ENCODE results near the gene MYORG. TPM values are rescaled to one million over a fixed set of nuclear protein-coding genes. Genes with fewer than 3 reads are reported as not detected.
A peak's percentile ranks its signal among the peaks of the same experiment; 100 is the strongest.

MYORG gene
- total RNA-seq, 1 donor from 2014 or later: 6.3 TPM

DNA sequence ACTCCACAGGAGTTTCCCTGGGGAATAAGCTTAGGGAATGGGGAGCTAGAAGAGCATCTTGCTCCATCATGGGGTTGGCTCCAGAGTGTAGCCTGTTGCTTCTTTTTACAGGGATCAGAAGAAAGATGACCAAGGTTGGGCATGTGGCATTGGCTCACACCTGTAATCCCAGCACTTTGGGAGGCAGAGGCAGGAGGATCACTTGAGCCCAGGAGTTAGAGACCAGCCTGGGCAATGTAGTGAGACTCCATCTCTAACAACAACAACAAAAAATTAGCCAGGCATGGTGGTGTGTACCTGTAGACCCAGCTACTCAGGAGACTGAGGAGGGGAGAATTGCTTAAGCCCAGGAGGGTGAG lies 28.9 kb downstream of the MYORG start:
- TF ChIP-seq, protein P1, sequence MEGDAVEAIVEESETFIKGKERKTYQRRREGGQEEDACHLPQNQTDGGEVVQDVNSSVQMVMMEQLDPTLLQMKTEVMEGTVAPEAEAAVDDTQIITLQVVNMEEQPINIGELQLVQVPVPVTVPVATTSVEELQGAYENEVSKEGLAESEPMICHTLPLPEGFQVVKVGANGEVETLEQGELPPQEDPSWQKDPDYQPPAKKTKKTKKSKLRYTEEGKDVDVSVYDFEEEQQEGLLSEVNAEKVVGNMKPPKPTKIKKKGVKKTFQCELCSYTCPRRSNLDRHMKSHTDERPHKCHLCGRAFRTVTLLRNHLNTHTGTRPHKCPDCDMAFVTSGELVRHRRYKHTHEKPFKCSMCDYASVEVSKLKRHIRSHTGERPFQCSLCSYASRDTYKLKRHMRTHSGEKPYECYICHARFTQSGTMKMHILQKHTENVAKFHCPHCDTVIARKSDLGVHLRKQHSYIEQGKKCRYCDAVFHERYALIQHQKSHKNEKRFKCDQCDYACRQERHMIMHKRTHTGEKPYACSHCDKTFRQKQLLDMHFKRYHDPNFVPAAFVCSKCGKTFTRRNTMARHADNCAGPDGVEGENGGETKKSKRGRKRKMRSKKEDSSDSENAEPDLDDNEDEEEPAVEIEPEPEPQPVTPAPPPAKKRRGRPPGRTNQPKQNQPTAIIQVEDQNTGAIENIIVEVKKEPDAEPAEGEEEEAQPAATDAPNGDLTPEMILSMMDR (IDR thresholded peaks at IDR 0.05; ENCODE audit: borderline replicate concordance): no peak
- peaks cover 31% of the 10 kb centered on the region for H3K4me1 ChIP-seq
- intact Hi-C loops (cut with micrococcal nuclease): no loop called here
- H3K27ac ChIP-seq (replicated peaks): no peak overlapping the region
- H3K9me3 ChIP-seq (replicated peaks): no peaks in the 10 kb centered on the region
- H3K36me3 ChIP-seq: peaks cover 10% of the 10 kb centered on the region
- DNase-seq: no peak
- no peak overlapping the region for H3K4me3 ChIP-seq
- no peaks in the 10 kb centered on the region for H3K27me3 ChIP-seq (ENCODE audit: low read depth)

DNA sequence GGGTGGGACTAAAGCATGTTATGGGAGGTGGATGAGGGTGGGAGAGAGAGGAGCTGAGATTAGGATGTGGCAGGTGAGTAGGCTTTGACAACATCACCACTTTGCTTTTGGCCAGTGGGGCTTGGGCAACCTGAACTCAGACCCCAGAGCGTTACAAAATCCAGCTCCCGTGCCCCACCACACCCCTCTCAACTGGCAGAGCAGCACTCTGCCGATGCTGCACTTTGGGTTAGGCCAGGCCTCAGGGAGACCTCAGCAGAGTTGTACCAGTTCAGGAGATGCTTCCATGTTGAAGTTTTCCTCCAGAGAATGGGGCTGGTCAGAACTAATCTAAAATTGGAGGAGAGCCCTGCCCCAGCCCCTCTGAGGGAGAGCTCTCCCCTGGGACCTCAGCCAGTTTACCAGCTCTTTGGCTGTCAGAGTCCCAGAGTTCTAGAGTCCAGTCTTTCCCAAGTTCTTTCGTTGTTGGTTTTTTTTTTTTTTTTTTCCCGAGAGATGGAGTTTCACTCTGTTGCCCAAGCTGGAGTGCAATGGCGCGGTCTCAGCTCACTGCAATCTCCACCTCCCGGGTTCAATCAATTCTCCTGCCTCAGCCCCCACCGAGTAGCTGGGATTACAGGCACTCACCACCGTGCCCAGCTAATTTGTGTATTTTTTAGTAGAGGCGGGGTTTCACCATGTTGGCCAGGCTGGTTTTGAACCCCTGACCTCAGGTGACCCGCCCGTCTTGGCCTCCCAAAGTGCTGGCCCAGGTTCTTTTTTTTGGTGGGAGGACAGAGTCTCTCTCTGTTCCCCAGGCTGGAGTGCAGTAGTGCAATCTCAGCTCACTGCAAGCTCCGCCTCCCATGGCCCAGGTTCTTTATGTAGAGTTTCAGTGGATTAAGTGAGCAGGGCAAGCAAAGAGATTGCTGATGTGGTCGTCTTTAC lies 29.6 kb downstream of the MYORG start:
- TF ChIP-seq, protein P1 (IDR thresholded peaks at IDR 0.05; ENCODE audit: borderline replicate concordance): no peak
- H3K27me3 ChIP-seq (ENCODE audit: low read depth): no peaks in the 10 kb centered on the region
- no peaks in the 10 kb centered on the region for H3K9me3 ChIP-seq (replicated peaks)
- intact Hi-C loops (cut with micrococcal nuclease): no loop called here
- H3K36me3 ChIP-seq: peaks cover 14% of the 10 kb centered on the region
- no peak overlapping the region for H3K27ac ChIP-seq (replicated peaks)
- no peak overlapping the region for H3K4me3 ChIP-seq
- H3K4me1 ChIP-seq: peaks cover 35% of the 10 kb centered on the region
- no peak for DNase-seq

DNA sequence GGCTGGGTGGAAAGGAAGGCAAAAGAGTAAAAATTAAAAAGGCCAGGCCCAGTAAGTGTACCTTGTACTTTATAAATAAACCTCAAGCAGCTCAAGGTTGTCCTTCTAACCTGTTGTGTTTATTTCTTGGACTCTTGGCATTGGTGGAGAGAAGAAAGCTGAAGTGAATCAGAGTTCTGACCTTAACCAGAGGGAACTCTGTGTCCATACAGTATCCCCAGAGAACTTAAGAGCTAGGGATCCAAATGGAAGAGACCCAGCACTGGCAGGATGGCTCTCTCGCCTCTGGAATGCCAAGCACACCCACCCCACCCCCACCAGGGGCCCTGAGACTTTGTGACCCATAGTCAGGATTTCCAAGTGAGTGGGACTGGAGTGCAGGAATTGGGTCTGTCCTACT lies 33.1 kb downstream of the MYORG start:
- no peak for DNase-seq
- Histone ChIP-seq H3K27ac (replicated peaks) (peak overlapping the region; percentile 80), H3K9me3 (replicated peaks) (no peaks in the 10 kb centered on the region), H3K4me1 (peaks cover 48% of the 10 kb centered on the region), H3K27me3 (ENCODE audit: low read depth) (no peaks in the 10 kb centered on the region), H3K36me3 (peaks cover 50% of the 10 kb centered on the region), H3K4me3 (no peak overlapping the region)
- intact Hi-C loops (cut with micrococcal nuclease): no loop called here
- TF ChIP-seq, protein P1 (IDR thresholded peaks at IDR 0.05; ENCODE audit: borderline replicate concordance): no peak

DNA sequence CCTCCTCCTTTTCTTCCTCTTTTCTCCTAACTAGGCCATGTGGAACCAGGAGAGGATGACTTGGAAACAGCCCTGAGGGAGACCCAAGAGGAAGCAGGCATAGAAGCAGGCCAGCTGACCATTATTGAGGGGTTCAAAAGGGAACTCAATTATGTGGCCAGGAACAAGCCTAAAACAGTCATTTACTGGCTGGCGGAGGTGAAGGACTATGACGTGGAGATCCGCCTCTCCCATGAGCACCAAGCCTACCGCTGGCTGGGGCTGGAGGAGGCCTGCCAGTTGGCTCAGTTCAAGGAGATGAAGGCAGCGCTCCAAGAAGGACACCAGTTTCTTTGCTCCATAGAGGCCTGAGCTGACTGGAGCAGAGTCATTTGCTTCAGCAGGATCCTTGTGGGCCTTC lies 33.6 kb downstream of the MYORG start:
- peak; percentile 74 for DNase-seq
- H3K4me1 ChIP-seq: peaks cover 54% of the 10 kb centered on the region
- intact Hi-C loops (cut with micrococcal nuclease): no loop called here

DNA sequence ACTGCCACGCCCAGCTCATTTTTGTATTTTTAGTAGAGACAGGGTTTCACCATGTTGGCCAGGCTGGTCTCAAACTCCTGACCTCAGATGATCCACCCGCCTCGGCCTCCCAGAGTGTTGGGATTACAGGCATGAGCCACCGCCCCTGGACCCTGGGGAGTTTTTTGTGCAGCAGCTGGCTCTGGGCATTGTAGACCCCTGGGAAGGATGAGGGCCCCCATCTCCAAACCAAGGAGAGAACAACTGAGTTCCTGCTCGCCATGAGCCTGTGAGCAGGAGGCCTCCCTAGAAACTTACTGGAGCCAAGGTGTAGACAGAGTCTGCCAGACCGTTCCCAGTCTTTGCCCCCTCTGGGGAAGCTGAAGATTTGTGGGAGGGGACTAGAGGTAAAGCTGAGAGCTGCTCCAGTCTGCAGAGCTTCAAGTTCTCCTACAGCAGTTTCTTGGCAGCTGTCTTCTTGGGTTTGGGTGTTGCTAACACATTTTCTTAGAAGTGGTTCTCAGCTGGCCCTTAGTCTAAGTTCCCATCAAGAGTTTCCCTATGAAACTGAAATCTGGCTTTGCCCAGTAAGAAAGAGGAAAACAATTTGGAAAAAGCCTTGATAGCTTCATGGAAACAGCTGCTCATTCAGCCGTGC lies 34.9 kb downstream of the MYORG start:
- no peak for DNase-seq
- no peaks in the 10 kb centered on the region for H3K9me3 ChIP-seq (replicated peaks)
- H3K27me3 ChIP-seq (ENCODE audit: low read depth): no peaks in the 10 kb centered on the region
- peak overlapping the region; percentile 80 for H3K27ac ChIP-seq (replicated peaks)
- H3K4me1 ChIP-seq: peaks cover 51% of the 10 kb centered on the region
- H3K4me3 ChIP-seq: no peak overlapping the region
- TF ChIP-seq, protein P1 (IDR thresholded peaks at IDR 0.05; ENCODE audit: borderline replicate concordance): no peak
- intact Hi-C loops (cut with micrococcal nuclease): no loop called here
- peaks cover 54% of the 10 kb centered on the region for H3K36me3 ChIP-seq

More for the DNA sequence above, 33.6 kb downstream of the MYORG start:
- H3K36me3 ChIP-seq: peaks cover 51% of the 10 kb centered on the region
- H3K9me3 ChIP-seq (replicated peaks): no peaks in the 10 kb centered on the region
- no peaks in the 10 kb centered on the region for H3K27me3 ChIP-seq (ENCODE audit: low read depth)
- H3K4me3 ChIP-seq: no peak overlapping the region
- TF ChIP-seq, protein P1 (IDR thresholded peaks at IDR 0.05; ENCODE audit: borderline replicate concordance): no peak
- H3K27ac ChIP-seq (replicated peaks): peak overlapping the region; percentile 80
